NCI-H526 treated with DMSO at 0.1 percent for 48 hours (cell line): ENCODE data around the gene SLC35C1.

Experiments
- DNase-seq: peaks from one replicate; lab custom pipeline; 2025; lab: John Stamatoyannopoulos, UW

The SLC35C1 gene

GRCh38 chr11:45804761-45805304, at the start of gene SLC35C1:
Gene SLC35C1 (plus strand): TSS chr11:45805149. CDS start chr11:45805802, 653 bp downstream.
- peak; percentile 87 for DNase-seq

GRCh38 chr11:45755281-45755859, 49.6 kb upstream of the SLC35C1 start:
- no peak for DNase-seq

GRCh38 chr11:45756384-45757010, 48.5 kb upstream of the SLC35C1 start:
- peak; percentile 47 for DNase-seq

GRCh38 chr11:45757672-45758071, 47.3 kb upstream of the SLC35C1 start:
- no peak for DNase-seq

GRCh38 chr11:45761659-45762058, 43.3 kb upstream of the SLC35C1 start:
- peak; percentile 60 for DNase-seq

- DNase-seq, result no peak
Observed at GRCh38 chr11:45765107-45765668, 39.8 kb upstream of the SLC35C1 start.

GRCh38 chr11:45765836-45766235, 39.1 kb upstream of the SLC35C1 start:
- no peak for DNase-seq

- DNase-seq, result no peak
Observed at GRCh38 chr11:45766469-45766868, 38.5 kb upstream of the SLC35C1 start.

GRCh38 chr11:45768486-45768885, 36.5 kb upstream of the SLC35C1 start:
- DNase-seq, result no peak

- no peak for DNase-seq
Observed at GRCh38 chr11:45769960-45770359, 35.0 kb upstream of the SLC35C1 start.

- DNase-seq, result peak; percentile 64
Observed at GRCh38 chr11:45771193-45771565, 33.8 kb upstream of the SLC35C1 start.

- peak; percentile 79 for DNase-seq
Observed at GRCh38 chr11:45771566-45772448, 33.1 kb upstream of the SLC35C1 start.

- peak; percentile 94 for DNase-seq
Observed at GRCh38 chr11:45772449-45772774, 32.5 kb upstream of the SLC35C1 start.

- peak; percentile 49 for DNase-seq
Observed at GRCh38 chr11:45772986-45773785, 31.8 kb upstream of the SLC35C1 start.

GRCh38 chr11:45773786-45774655, 30.9 kb upstream of the SLC35C1 start:
- no peak for DNase-seq

- no peak for DNase-seq
Observed at GRCh38 chr11:45774786-45775185, 30.2 kb upstream of the SLC35C1 start.

GRCh38 chr11:45777127-45777969, 27.6 kb upstream of the SLC35C1 start:
- DNase-seq, result no peak

GRCh38 chr11:45778341-45778740, 26.6 kb upstream of the SLC35C1 start:
- no peak for DNase-seq

GRCh38 chr11:45779602-45780001, 25.3 kb upstream of the SLC35C1 start:
- DNase-seq, result no peak

GRCh38 chr11:45786272-45786671, 18.7 kb upstream of the SLC35C1 start:
- no peak for DNase-seq
